DOHH2 (cell line): ENCODE results near the gene RAPGEF5.

Experiments
- EZH2phosphoT487 ChIP-seq: fragments of 200-600 bp; sonication (generic); IDR thresholded peaks from 2 replicates; pipeline ENCODE4 v1.6.1; 2017; ENCODE audit warnings: borderline replicate concordance, mild to moderate bottlenecking, antibody characterized with exemption, low read length, moderate library complexity, mixed read lengths
- TF ChIP-seq, protein P1 (sequence below): fragments of 200-600 bp; sonication (generic); IDR thresholded peaks from one replicate; pipeline ENCODE4 v1.5.1; 2014; ENCODE audit warnings: antibody characterized with exemption, mild to moderate bottlenecking, low read depth, low read length; ENCODE audit not compliant: poor library complexity, severe bottlenecking

DNA sequence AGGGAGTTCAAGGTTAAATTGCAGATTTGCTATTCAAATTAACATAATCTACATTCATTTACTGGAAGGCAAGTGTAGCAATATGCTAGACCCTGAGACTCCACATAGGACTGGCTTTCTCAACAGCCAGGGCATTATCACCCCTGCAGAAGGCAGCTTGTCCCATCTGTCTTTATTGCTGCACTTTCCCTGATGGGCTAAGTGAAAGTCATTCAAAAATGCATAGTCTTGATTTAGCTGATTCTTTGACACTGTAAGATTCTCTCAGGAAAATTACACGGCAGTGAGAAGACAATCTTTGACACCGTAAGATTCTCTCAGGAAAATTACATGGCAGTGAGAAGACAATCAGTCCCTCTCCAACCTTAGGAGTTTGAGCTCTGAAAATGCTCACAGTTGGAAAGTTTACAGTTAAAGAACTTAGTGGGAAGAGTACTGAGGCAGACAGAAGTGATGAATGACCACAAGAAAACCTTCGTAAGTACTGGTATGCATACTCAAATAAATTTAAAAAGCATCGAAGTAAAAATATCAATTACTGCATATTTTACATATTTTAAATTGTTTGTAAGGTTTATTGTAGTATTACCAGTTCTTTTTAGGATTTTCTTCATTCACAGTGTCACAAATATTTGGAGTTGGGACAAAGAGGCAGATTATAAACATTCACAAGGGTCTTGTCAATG lies 88.9 kb downstream of the RAPGEF5 start:
- TF ChIP-seq, protein P1, sequence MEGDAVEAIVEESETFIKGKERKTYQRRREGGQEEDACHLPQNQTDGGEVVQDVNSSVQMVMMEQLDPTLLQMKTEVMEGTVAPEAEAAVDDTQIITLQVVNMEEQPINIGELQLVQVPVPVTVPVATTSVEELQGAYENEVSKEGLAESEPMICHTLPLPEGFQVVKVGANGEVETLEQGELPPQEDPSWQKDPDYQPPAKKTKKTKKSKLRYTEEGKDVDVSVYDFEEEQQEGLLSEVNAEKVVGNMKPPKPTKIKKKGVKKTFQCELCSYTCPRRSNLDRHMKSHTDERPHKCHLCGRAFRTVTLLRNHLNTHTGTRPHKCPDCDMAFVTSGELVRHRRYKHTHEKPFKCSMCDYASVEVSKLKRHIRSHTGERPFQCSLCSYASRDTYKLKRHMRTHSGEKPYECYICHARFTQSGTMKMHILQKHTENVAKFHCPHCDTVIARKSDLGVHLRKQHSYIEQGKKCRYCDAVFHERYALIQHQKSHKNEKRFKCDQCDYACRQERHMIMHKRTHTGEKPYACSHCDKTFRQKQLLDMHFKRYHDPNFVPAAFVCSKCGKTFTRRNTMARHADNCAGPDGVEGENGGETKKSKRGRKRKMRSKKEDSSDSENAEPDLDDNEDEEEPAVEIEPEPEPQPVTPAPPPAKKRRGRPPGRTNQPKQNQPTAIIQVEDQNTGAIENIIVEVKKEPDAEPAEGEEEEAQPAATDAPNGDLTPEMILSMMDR = no peak
- no peak for TF ChIP-seq EZH2phosphoT487
